Measurements from ENCODE around the gene VIPR2.

DNA sequence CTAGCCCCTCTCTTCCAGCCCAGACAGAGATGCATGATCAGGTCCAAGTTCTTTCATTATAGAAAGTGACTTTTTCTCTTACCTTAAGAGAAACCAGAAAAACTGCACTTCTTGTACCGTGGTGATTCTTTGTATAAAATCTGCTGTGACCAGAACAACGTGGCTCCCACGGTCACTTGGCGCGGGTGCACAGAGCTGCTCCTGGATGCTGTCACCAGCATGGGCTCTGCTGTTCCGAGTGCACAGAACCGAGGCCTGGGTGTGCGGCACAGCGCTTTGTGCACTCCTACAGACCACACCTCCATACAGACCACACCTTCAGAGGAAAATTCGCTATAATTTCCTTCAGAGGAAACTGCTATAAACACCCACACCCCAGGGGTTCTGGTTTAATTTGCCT lies 26.0 kb downstream of the VIPR2 start:
- no peak for TF ChIP-seq POLR2AphosphoS5 (IDR thresholded peaks at IDR 0.05; ENCODE audit: low read depth, low read length)
- no peak for TF ChIP-seq TAF1 (IDR thresholded peaks at IDR 0.05; ENCODE audit: borderline replicate concordance, insufficient read depth, low read length)
- TF ChIP-seq, protein P1, sequence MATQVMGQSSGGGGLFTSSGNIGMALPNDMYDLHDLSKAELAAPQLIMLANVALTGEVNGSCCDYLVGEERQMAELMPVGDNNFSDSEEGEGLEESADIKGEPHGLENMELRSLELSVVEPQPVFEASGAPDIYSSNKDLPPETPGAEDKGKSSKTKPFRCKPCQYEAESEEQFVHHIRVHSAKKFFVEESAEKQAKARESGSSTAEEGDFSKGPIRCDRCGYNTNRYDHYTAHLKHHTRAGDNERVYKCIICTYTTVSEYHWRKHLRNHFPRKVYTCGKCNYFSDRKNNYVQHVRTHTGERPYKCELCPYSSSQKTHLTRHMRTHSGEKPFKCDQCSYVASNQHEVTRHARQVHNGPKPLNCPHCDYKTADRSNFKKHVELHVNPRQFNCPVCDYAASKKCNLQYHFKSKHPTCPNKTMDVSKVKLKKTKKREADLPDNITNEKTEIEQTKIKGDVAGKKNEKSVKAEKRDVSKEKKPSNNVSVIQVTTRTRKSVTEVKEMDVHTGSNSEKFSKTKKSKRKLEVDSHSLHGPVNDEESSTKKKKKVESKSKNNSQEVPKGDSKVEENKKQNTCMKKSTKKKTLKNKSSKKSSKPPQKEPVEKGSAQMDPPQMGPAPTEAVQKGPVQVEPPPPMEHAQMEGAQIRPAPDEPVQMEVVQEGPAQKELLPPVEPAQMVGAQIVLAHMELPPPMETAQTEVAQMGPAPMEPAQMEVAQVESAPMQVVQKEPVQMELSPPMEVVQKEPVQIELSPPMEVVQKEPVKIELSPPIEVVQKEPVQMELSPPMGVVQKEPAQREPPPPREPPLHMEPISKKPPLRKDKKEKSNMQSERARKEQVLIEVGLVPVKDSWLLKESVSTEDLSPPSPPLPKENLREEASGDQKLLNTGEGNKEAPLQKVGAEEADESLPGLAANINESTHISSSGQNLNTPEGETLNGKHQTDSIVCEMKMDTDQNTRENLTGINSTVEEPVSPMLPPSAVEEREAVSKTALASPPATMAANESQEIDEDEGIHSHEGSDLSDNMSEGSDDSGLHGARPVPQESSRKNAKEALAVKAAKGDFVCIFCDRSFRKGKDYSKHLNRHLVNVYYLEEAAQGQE (IDR thresholded peaks at IDR 0.05; ENCODE audit: insufficient read depth in 1 of 2, low read depth in 2 of 2, low read length in 2 of 2) = no peak
- TF ChIP-seq SIN3A (IDR thresholded peaks at IDR 0.05; ENCODE audit: borderline replicate concordance, insufficient read depth, low read length) = no peak
- TF ChIP-seq FOXP2 (optimal IDR thresholded peaks at IDR 0.05; ENCODE audit: borderline replicate concordance, extremely low read depth, extremely low read length, insufficient read depth) = no peak
